ENCODE measurements around the gene SUGP2.

Gene SUGP2

GRCh38 chr19:19064811-19065745 lies 31.8 kb upstream of the SUGP2 start:
- peak overlapping the region; percentile 76 to 85 for H3K4me3 ChIP-seq (replicated peaks in 1 of 2; ENCODE audit: low read depth in 2 of 2, low read length in 2 of 2)
- DNase-seq (ENCODE audit: low read depth in 2 of 2) = no peak
- TF ChIP-seq, protein P1, sequence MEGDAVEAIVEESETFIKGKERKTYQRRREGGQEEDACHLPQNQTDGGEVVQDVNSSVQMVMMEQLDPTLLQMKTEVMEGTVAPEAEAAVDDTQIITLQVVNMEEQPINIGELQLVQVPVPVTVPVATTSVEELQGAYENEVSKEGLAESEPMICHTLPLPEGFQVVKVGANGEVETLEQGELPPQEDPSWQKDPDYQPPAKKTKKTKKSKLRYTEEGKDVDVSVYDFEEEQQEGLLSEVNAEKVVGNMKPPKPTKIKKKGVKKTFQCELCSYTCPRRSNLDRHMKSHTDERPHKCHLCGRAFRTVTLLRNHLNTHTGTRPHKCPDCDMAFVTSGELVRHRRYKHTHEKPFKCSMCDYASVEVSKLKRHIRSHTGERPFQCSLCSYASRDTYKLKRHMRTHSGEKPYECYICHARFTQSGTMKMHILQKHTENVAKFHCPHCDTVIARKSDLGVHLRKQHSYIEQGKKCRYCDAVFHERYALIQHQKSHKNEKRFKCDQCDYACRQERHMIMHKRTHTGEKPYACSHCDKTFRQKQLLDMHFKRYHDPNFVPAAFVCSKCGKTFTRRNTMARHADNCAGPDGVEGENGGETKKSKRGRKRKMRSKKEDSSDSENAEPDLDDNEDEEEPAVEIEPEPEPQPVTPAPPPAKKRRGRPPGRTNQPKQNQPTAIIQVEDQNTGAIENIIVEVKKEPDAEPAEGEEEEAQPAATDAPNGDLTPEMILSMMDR (IDR thresholded peaks at IDR 0.05; ENCODE audit: low read depth, low read length) = no peak

- TF ChIP-seq, protein P1 (IDR thresholded peaks at IDR 0.05; ENCODE audit: low read depth, low read length) = peak; percentile 8
- H3K4me3 ChIP-seq (replicated peaks in 1 of 2; ENCODE audit: low read depth in 2 of 2, low read length in 2 of 2) = peak overlapping the region; percentile 76 to 85
- no peak for DNase-seq (ENCODE audit: low read depth in 2 of 2)
Observed at GRCh38 chr19:19064098-19064722, 30.9 kb upstream of the SUGP2 start.

GRCh38 chr19:19063183-19064097 lies 30.1 kb upstream of the SUGP2 start, which contains the start of gene SLC25A42:
Gene SLC25A42 (plus strand): TSS chr19:19063994. CDS start chr19:19096125, 32,131 bp downstream.
- H3K4me3 ChIP-seq (replicated peaks in 1 of 2; ENCODE audit: low read depth in 2 of 2, low read length in 2 of 2) = peak within 1 kb of the TSS; percentile 76 to 85
- TF ChIP-seq, protein P1 (IDR thresholded peaks at IDR 0.05; ENCODE audit: low read depth, low read length) = no peak
- peak; percentile 100 for DNase-seq (ENCODE audit: low read depth in 2 of 2)

DNA sequence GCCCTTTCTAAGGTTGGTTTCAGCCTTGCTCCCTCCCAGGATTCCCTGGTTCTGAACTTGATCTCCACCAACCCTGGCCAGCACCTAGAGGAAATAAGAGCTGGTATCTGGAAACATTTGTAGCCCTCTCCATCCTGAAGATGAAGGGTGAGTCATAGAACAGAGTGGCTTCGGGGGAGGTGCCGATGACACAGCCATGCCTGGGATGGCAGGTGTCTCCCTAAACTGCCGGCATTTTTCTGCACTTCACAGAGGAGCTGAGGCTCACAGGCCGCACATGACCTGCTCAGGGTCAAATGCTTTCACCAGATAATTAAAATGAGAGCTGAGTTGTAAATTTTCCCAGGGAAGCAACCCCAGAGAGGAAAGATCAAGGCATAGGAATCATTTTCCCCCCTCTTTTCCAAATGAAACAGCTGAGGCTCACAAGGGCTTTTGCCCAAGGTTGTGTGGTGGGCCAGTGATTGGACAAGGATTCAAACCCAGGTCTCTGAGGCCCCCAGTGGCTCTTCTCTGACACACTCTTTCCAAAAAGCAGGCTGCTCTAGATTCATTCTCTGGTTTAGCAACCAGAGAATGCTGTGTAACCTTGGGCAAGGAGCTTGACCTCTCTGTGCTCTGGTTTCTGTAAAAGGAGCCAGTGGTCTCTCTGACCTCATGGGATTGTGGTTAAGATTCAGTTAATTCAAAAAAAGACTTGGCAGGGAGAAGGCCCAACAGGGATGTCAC lies 29.3 kb upstream of the SUGP2 start:
- peak overlapping the region in 1 of 2 donors; percentile 50 for H3K4me3 ChIP-seq (replicated peaks in 1 of 2; ENCODE audit: low read depth in 2 of 2, low read length in 2 of 2)

GRCh38 chr19:19061506-19061905 lies 28.2 kb upstream of the SUGP2 start:
- DNase-seq (ENCODE audit: low read depth in 2 of 2) = no peak
- TF ChIP-seq, protein P1 (IDR thresholded peaks at IDR 0.05; ENCODE audit: low read depth, low read length) = no peak
- H3K4me3 ChIP-seq (replicated peaks in 1 of 2; ENCODE audit: low read depth in 2 of 2, low read length in 2 of 2) = no peak overlapping the region

More for the DNA sequence above, 29.3 kb upstream of the SUGP2 start:
- DNase-seq (ENCODE audit: low read depth in 2 of 2) = peak in 1 of 2 donors; percentile 45
- TF ChIP-seq, protein P1 (IDR thresholded peaks at IDR 0.05; ENCODE audit: low read depth, low read length) = no peak

Measured in cardiac fibroblast (primary cell).